H9 (cell line): ENCODE measurements around the gene AFF4. TPM values are rescaled to one million over a fixed set of nuclear protein-coding genes. Genes with fewer than 3 reads are reported as not detected.

ENCODE experiments used
- DNase-seq: peaks from one replicate; pipeline ENCODE4 v3.0.0-alpha.2; 2017
- H2AFZ ChIP-seq: one replicate; pipeline ENCODE4 v1.6.1; 2013; ENCODE audit warnings: mild to moderate bottlenecking, low read length, control low read depth, moderate library complexity
- H2AK5ac ChIP-seq: 2 replicates; pipeline ENCODE4 v1.6.1; 2013; ENCODE audit warnings: low read length, control low read depth, mixed read lengths; ENCODE audit not compliant: insufficient read length
- H2BK120ac ChIP-seq: one replicate; pipeline ENCODE4 v1.6.1; 2013; ENCODE audit warnings: low read depth, mild to moderate bottlenecking, low read length, control low read depth, inconsistent platforms; ENCODE audit not compliant: poor library complexity, severe bottlenecking
- H2BK12ac ChIP-seq: 2 replicates; pipeline ENCODE4 v1.6.1; 2013; ENCODE audit warnings: low read length, control low read depth, mixed read lengths, low read depth; ENCODE audit not compliant: insufficient read length
- H2BK15ac ChIP-seq: 2 replicates; pipeline ENCODE4 v1.6.1; 2013; ENCODE audit warnings: low read depth, low read length, control low read depth
- H2BK20ac ChIP-seq: one replicate; pipeline ENCODE4 v1.6.1; 2013; ENCODE audit warnings: low read depth, mild to moderate bottlenecking, low read length, control low read depth, inconsistent platforms; ENCODE audit not compliant: poor library complexity, severe bottlenecking
- H2BK5ac ChIP-seq: 2 replicates; pipeline ENCODE4 v1.6.1; 2013; ENCODE audit warnings: low read length, control low read depth, mixed read lengths; ENCODE audit not compliant: insufficient read length
- H3K14ac ChIP-seq: 2 replicates; pipeline ENCODE4 v1.6.1; 2013; ENCODE audit warnings: low read length, control low read depth; ENCODE audit not compliant: insufficient read depth
- H3K18ac ChIP-seq: 2 replicates; pipeline ENCODE4 v1.6.1; 2013; ENCODE audit warnings: low read depth, mild to moderate bottlenecking, mixed read lengths, low read length, control low read depth; ENCODE audit not compliant: insufficient read length
- H3K23ac ChIP-seq: 2 replicates; pipeline ENCODE4 v1.6.1; 2013; ENCODE audit warnings: low read length, control low read depth, mixed read lengths, low read depth; ENCODE audit not compliant: insufficient read length
- H3K23me2 ChIP-seq: 2 replicates; pipeline ENCODE4 v1.6.1; 2013; ENCODE audit warnings: low read depth, mild to moderate bottlenecking, mixed read lengths, low read length, control low read depth; ENCODE audit not compliant: insufficient read length, poor library complexity, severe bottlenecking
- H3K27ac ChIP-seq: 2 replicates; pipeline ENCODE4 v1.5.1; 2013; ENCODE audit warnings: low read length, control low read depth, mixed read lengths, low read depth; ENCODE audit not compliant: insufficient read length
- H3K27me3 ChIP-seq: 2 replicates; pipeline ENCODE4 v1.6.1; 2013; ENCODE audit warnings: low read length, control low read depth, inconsistent platforms; ENCODE audit not compliant: insufficient read depth
- H3K4ac ChIP-seq: 2 replicates; pipeline ENCODE4 v1.6.1; 2013; ENCODE audit warnings: low read depth, mild to moderate bottlenecking, control low read depth, inconsistent platforms, low read length, moderate library complexity
- H3K4me1 ChIP-seq: 2 replicates; pipeline ENCODE4 v1.6.1; 2013; ENCODE audit warnings: low read length, control low read depth, inconsistent platforms; ENCODE audit not compliant: insufficient read depth
- H3K4me2 ChIP-seq: 2 replicates; pipeline ENCODE4 v1.6.1; 2013; ENCODE audit warnings: low read length, control low read depth, mixed read lengths; ENCODE audit not compliant: insufficient read length, insufficient read depth
- H3K56ac ChIP-seq: 2 replicates; pipeline ENCODE4 v1.6.1; 2013; ENCODE audit warnings: low read depth, mild to moderate bottlenecking, mixed read lengths, low read length, control low read depth; ENCODE audit not compliant: insufficient read length
- H3K79me1 ChIP-seq: 2 replicates; pipeline ENCODE4 v1.6.1; 2013; ENCODE audit warnings: low read depth, mild to moderate bottlenecking, moderate library complexity, low read length, control low read depth, inconsistent platforms; ENCODE audit not compliant: insufficient read depth, poor library complexity, severe bottlenecking
- H3K79me2 ChIP-seq: 2 replicates; pipeline ENCODE4 v1.6.1; 2013; ENCODE audit warnings: low read length, control low read depth, inconsistent platforms; ENCODE audit not compliant: insufficient read depth
- H3K9ac ChIP-seq: 2 replicates; pipeline ENCODE4 v1.6.1; 2013; ENCODE audit warnings: low read length, control low read depth, mixed read lengths; ENCODE audit not compliant: insufficient read length; ENCODE audit errors: extremely low read depth
- H3K9me3 ChIP-seq: one replicate; pipeline ENCODE4 v1.6.1; 2013; ENCODE audit warnings: low read depth, low read length, inconsistent platforms; ENCODE audit not compliant: control insufficient read depth
- H3T11ph ChIP-seq: one replicate; pipeline ENCODE4 v1.6.1; 2013; ENCODE audit warnings: mild to moderate bottlenecking, low read length, control low read depth, inconsistent platforms
- H4K20me1 ChIP-seq: one replicate; pipeline ENCODE4 v1.6.1; 2013; ENCODE audit not compliant: control insufficient read depth, insufficient read length, insufficient read depth
- H4K5ac ChIP-seq: 2 replicates; pipeline ENCODE4 v1.6.1; 2013; ENCODE audit warnings: low read depth, mild to moderate bottlenecking, mixed read lengths, low read length, control low read depth; ENCODE audit not compliant: insufficient read length
- H4K8ac ChIP-seq: replicated peaks from 2 replicates; pipeline ENCODE4 v1.6.1; 2013; ENCODE audit warnings: low read length, control low read depth, mixed read lengths, low read depth; ENCODE audit not compliant: insufficient read length
- H4K91ac ChIP-seq: 2 replicates; pipeline ENCODE4 v1.6.1; 2013; ENCODE audit warnings: low read depth, mild to moderate bottlenecking, moderate library complexity, mixed read lengths, low read length, control low read depth; ENCODE audit not compliant: insufficient read length
- H3K27ac Mint-ChIP-seq, 3 experiments: 2 replicates in 2 of 3; 3 replicates in 1 of 3; pipeline ENCODE4 v1.8.0; 2020 to 2021; ENCODE audit warnings: mixed read lengths in 3 of 3, mild to moderate bottlenecking in 1 of 3, moderate library complexity in 1 of 3
- H3K27me3 Mint-ChIP-seq: 2 replicates; pipeline ENCODE4 v1.8.0; 2021; ENCODE audit warnings: low read depth, mild to moderate bottlenecking, moderate library complexity, mixed read lengths
- H3K36me3 Mint-ChIP-seq, 3 experiments: 2 replicates in 2 of 3; 3 replicates in 1 of 3; pipeline ENCODE4 v1.8.0; 2020 to 2021; ENCODE audit warnings: low read depth in 3 of 3, mixed read lengths in 3 of 3; ENCODE audit not compliant: insufficient read depth in 1 of 3
- H3K4me1 Mint-ChIP-seq, 2 experiments: 2 replicates each; pipeline ENCODE4 v1.8.0; 2020; ENCODE audit warnings: mixed read lengths in 2 of 2
- H3K4me3 Mint-ChIP-seq, 2 experiments: 2 replicates in 1 of 2; 3 replicates in 1 of 2; pipeline ENCODE4 v1.8.0; 2020 to 2021; ENCODE audit warnings: mild to moderate bottlenecking in 2 of 2, mixed read lengths in 2 of 2, moderate library complexity in 1 of 2
- H3K9me3 Mint-ChIP-seq, 2 experiments: 2 replicates in 1 of 2; 3 replicates in 1 of 2; pipeline ENCODE4 v1.8.0; 2020; ENCODE audit warnings: mild to moderate bottlenecking in 2 of 2, mixed read lengths in 2 of 2, moderate library complexity in 1 of 2
- CTCF ChIP-seq: fragments of 200-600 bp; sonication (generic); conservative IDR thresholded peaks from 3 replicates; pipeline ENCODE4 v1.8.0; 2021; ENCODE audit warnings: antibody characterized with exemption, mild to moderate bottlenecking
- WGBS: extraction: QIAGEN DNeasy Blood & Tissue Kit; methylation state at CpG from one replicate; pipeline ENCODE4 v1.1.7; 2013; ENCODE audit warnings: missing lambda C conversion rate, low lambda C conversion rate, mixed read lengths; ENCODE audit not compliant: insufficient read length; ENCODE audit errors: extremely low coverage; 5-methylcytosine and 5-hydroxymethylcytosine counted together
- total RNA-seq: library from RNA; stranded (reverse); gene quantifications from 2 replicates; pipeline ENCODE4 v1.2.1, GENCODE V29; 2021

AFF4 gene
- total RNA-seq, 1 experiment from 2014 or later = 73.2 TPM

GRCh38 chr5:132965120-132965519 is 1.7 kb upstream of the AFF4 start:
- Histone ChIP-seq H3K23me2 (peaks cover 13% of the 10 kb centered on the region), H2BK5ac (no peak overlapping the region), H2BK15ac (no peak overlapping the region), H3K27me3 (no peaks in the 10 kb centered on the region), H2AK5ac (no peak overlapping the region), H2AFZ (no peak overlapping the region), H3K9me3 (no peaks in the 10 kb centered on the region), H3K79me2 (peaks cover 22% of the 10 kb centered on the region; the same call in 1 of the 2 replicates), H3K27ac (no peak overlapping the region), H3T11ph (no peak overlapping the region), H4K8ac (no peak overlapping the region), H3K14ac (no peak overlapping the region), H3K4me1 (no peaks in the 10 kb centered on the region), H4K91ac (no peak overlapping the region), H3K4me2 (no peak overlapping the region), H2BK12ac (no peak overlapping the region), H4K5ac (no peak overlapping the region), H4K20me1 (no peaks in the 10 kb centered on the region), H3K18ac (no peak overlapping the region), H3K56ac (no peak overlapping the region), H3K23ac (no peak overlapping the region), H2BK20ac (no peak overlapping the region), H3K79me1 (no peaks in the 10 kb centered on the region), H3K9ac (no peak overlapping the region), H3K4ac (no peak overlapping the region), H2BK120ac (no peak overlapping the region)
- Mint-ChIP-seq H3K27ac (no peak overlapping the region), H3K9me3 (peaks cover 0 to 2% of the 10 kb centered on the region in 2 experiments; a peak in 1 of 5 replicates), H3K4me1 (peaks cover 0 to 10% of the 10 kb centered on the region in 2 experiments; a peak in 2 of 4 replicates), H3K36me3 (peaks cover 0 to 8% (median 5%) of the 10 kb centered on the region in 3 experiments; a peak in 4 of 7 replicates), H3K27me3 (no peaks in the 10 kb centered on the region), H3K4me3 (no peak overlapping the region)
- TF ChIP-seq CTCF = no peak
- no CpG with 5 or more reads among the region's 4 CpGs for WGBS
- no peak for DNase-seq
